ENCODE results near the gene PADI2.

The PADI2 gene

GRCh38 chr1:17113963-17114362, 5.3 kb downstream of the PADI2 start:
- Histone ChIP-seq H4K20me1 (ENCODE audit: insufficient read depth, low read length, poor library complexity, severe bottlenecking) (no peaks in the 10 kb centered on the region), H3K9me3 (ENCODE audit: insufficient read depth, low read depth, low read length) (no peaks in the 10 kb centered on the region), H3K4me2 (ENCODE audit: low read depth, low read length, poor library complexity, severe bottlenecking) (no peak overlapping the region), H2AFZ (ENCODE audit: low read length) (no peak overlapping the region), H3K9me2 (replicated peaks; ENCODE audit: low read depth, low read length) (no peaks in the 10 kb centered on the region), H3K27me3 (ENCODE audit: insufficient read depth, low read length, poor library complexity, severe bottlenecking) (no peaks in the 10 kb centered on the region), H3K36me3 (ENCODE audit: insufficient read depth, low read length) (no peaks in the 10 kb centered on the region), H3K4me3 (ENCODE audit: low read length, poor library complexity, severe bottlenecking) (no peak overlapping the region), H3F3A (ENCODE audit: low read depth) (no peaks in the 10 kb centered on the region), H3K79me2 (ENCODE audit: insufficient read depth, low read length) (no peaks in the 10 kb centered on the region), H3K9ac (ENCODE audit: low read depth, low read length, poor library complexity, severe bottlenecking) (no peak overlapping the region), H3K4me1 (ENCODE audit: insufficient read depth, low read length, poor library complexity, severe bottlenecking) (peaks cover 6% of the 10 kb centered on the region)
- TF ChIP-seq EZH2phosphoT487 (IDR thresholded peaks at IDR 0.05; ENCODE audit: borderline replicate concordance) (no peak), CTCF (conservative IDR thresholded peaks at IDR 0.05; ENCODE audit: low read length) (no peak)

- no peak overlapping the region for H3K4me2 ChIP-seq (ENCODE audit: low read depth, low read length, poor library complexity, severe bottlenecking)
- H3K27me3 ChIP-seq (ENCODE audit: insufficient read depth, low read length, poor library complexity, severe bottlenecking) = no peaks in the 10 kb centered on the region
- H3K9me3 ChIP-seq (ENCODE audit: insufficient read depth, low read depth, low read length) = no peaks in the 10 kb centered on the region
- H3K9me2 ChIP-seq (replicated peaks; ENCODE audit: low read depth, low read length) = no peaks in the 10 kb centered on the region
- no peaks in the 10 kb centered on the region for H3K79me2 ChIP-seq (ENCODE audit: insufficient read depth, low read length)
- TF ChIP-seq EZH2phosphoT487 (IDR thresholded peaks at IDR 0.05; ENCODE audit: borderline replicate concordance) (no peak), CTCF (conservative IDR thresholded peaks at IDR 0.05; ENCODE audit: low read length) (no peak)
- no peak overlapping the region for H3K9ac ChIP-seq (ENCODE audit: low read depth, low read length, poor library complexity, severe bottlenecking)
- no peak overlapping the region for H2AFZ ChIP-seq (ENCODE audit: low read length)
- H3F3A ChIP-seq (ENCODE audit: low read depth) = no peaks in the 10 kb centered on the region
- no peaks in the 10 kb centered on the region for H4K20me1 ChIP-seq (ENCODE audit: insufficient read depth, low read length, poor library complexity, severe bottlenecking)
- no peak overlapping the region for H3K4me3 ChIP-seq (ENCODE audit: low read length, poor library complexity, severe bottlenecking)
- H3K4me1 ChIP-seq (ENCODE audit: insufficient read depth, low read length, poor library complexity, severe bottlenecking) = peaks cover 6% of the 10 kb centered on the region
- H3K36me3 ChIP-seq (ENCODE audit: insufficient read depth, low read length) = no peaks in the 10 kb centered on the region
These were observed 6.6 kb downstream of the PADI2 start for GRCh38 chr1:17112496-17113236.

GRCh38 chr1:17112076-17112475, 7.2 kb downstream of the PADI2 start:
- peaks cover 6% of the 10 kb centered on the region for H3K4me1 ChIP-seq (ENCODE audit: insufficient read depth, low read length, poor library complexity, severe bottlenecking)
- no peaks in the 10 kb centered on the region for H3F3A ChIP-seq (ENCODE audit: low read depth)
- H3K9me3 ChIP-seq (ENCODE audit: insufficient read depth, low read depth, low read length) = no peaks in the 10 kb centered on the region
- H3K36me3 ChIP-seq (ENCODE audit: insufficient read depth, low read length) = no peaks in the 10 kb centered on the region
- no peak overlapping the region for H3K9ac ChIP-seq (ENCODE audit: low read depth, low read length, poor library complexity, severe bottlenecking)
- peak overlapping the region; percentile 20; the same call in 1 of the 2 replicates for H2AFZ ChIP-seq (ENCODE audit: low read length)
- H3K79me2 ChIP-seq (ENCODE audit: insufficient read depth, low read length) = no peaks in the 10 kb centered on the region
- no peak overlapping the region for H3K4me3 ChIP-seq (ENCODE audit: low read length, poor library complexity, severe bottlenecking)
- TF ChIP-seq EZH2phosphoT487 (IDR thresholded peaks at IDR 0.05; ENCODE audit: borderline replicate concordance) = no peak
- TF ChIP-seq CTCF (conservative IDR thresholded peaks at IDR 0.05; ENCODE audit: low read length) = no peak
- H3K27me3 ChIP-seq (ENCODE audit: insufficient read depth, low read length, poor library complexity, severe bottlenecking) = no peaks in the 10 kb centered on the region
- no peaks in the 10 kb centered on the region for H3K9me2 ChIP-seq (replicated peaks; ENCODE audit: low read depth, low read length)
- no peak overlapping the region for H3K4me2 ChIP-seq (ENCODE audit: low read depth, low read length, poor library complexity, severe bottlenecking)
- no peaks in the 10 kb centered on the region for H4K20me1 ChIP-seq (ENCODE audit: insufficient read depth, low read length, poor library complexity, severe bottlenecking)

Data from Loucy (cell line).